ENCODE measurements around the gene PRKCB. TPM values are rescaled to one million over a fixed set of nuclear protein-coding genes. Genes with fewer than 3 reads are reported as not detected.

Gene PRKCB
- total RNA-seq, 4 donors from 2014 or later, result 0.29 to 9.5 (median 2.9) TPM

DNA sequence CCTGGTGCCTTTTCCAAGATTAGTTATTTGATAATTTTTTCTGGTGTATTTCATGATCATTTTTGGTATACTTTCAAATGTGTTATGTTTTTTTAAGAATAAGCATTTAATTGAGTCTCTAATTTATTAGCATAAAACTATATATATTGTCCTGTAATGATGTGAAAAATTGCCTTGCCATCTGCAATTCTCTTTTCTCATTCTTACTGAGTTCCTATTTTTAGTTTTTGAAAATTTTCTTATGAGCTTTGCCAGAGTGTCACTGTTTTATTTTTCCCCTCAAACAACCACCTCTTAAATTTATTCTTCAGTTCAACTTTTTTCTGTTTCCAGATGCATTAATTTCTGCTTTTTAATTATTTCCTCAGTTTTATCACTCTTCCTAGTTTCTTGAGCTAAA is 59.3 kb downstream of the PRKCB start:
- Histone ChIP-seq H3K27me3 (no peaks in the 10 kb centered on the region), H3K9me3 (no peaks in the 10 kb centered on the region), H3K4me1 (no peaks in the 10 kb centered on the region), H3K4me3 (no peak overlapping the region), H3K36me3 (no peaks in the 10 kb centered on the region), H3K27ac (no peak overlapping the region)
- intact Hi-C loops (cut with DNase I; ENCODE audit: low total_unique reads), result no loop called here
- no peak for DNase-seq
- TF ChIP-seq CTCF (IDR thresholded peaks at IDR 0.05), result no peak
- TF ChIP-seq POLR2A (IDR thresholded peaks at IDR 0.05), result no peak

- no peak overlapping the region for H3K4me3 ChIP-seq
- no peak for DNase-seq
- H3K27me3 ChIP-seq, result no peaks in the 10 kb centered on the region
- H3K4me1 ChIP-seq, result no peaks in the 10 kb centered on the region
- H3K27ac ChIP-seq, result no peak overlapping the region
- no peaks in the 10 kb centered on the region for H3K36me3 ChIP-seq
- no peak for TF ChIP-seq POLR2A (IDR thresholded peaks at IDR 0.05)
- no peak for TF ChIP-seq CTCF (IDR thresholded peaks at IDR 0.05)
- intact Hi-C loops (cut with DNase I; ENCODE audit: low total_unique reads), result no loop called here
- H3K9me3 ChIP-seq, result no peaks in the 10 kb centered on the region
These were observed 61.3 kb downstream of the PRKCB start for GRCh38 chr16:23896832-23897821.

DNA sequence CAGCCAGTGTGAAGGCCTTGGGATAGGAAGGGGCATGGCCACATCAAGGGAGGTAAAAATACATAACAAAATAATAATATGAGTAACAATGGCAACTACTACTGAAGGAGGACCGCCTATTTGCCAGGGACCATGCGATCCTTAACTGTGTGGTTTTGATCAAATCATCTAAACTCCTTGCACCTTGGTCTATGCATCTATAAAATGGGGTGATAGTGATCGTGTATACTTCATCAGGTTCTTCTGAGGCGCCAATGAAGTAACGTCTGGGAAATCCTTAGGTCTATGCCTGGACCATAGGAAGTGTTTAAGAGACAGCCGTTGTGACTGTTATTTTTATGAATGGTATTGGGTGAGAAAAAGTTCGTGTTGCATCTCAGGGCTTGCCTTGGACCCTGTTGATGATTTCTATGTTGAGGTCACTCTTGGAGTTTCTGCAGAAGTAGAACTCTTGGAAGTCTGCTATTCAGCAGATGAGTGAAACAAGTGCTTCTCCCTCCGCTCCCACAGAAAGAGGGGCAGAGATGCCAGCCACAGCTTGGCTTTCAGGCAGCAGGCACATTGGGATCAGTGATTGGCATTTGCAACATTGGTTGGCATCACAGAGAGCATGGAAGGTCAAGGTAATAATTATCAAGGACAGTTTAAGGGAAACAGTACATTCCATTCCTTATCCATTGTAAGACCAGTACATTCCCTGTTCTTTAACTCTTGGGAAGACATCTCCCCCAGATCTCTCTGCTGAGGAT is 63.1 kb downstream of the PRKCB start:
- Histone ChIP-seq H3K27me3 (no peaks in the 10 kb centered on the region), H3K9me3 (no peaks in the 10 kb centered on the region), H3K4me1 (no peaks in the 10 kb centered on the region), H3K36me3 (no peaks in the 10 kb centered on the region), H3K4me3 (no peak overlapping the region), H3K27ac (no peak overlapping the region)
- no peak for DNase-seq
- TF ChIP-seq CTCF (IDR thresholded peaks at IDR 0.05), result no peak
- TF ChIP-seq POLR2A (IDR thresholded peaks at IDR 0.05), result no peak
- intact Hi-C loops (cut with DNase I; ENCODE audit: low total_unique reads), result no loop called here

GRCh38 chr16:23899869-23900268 is 64.1 kb downstream of the PRKCB start:
- Histone ChIP-seq H3K9me3 (no peaks in the 10 kb centered on the region), H3K27me3 (no peaks in the 10 kb centered on the region), H3K36me3 (no peaks in the 10 kb centered on the region), H3K27ac (no peak overlapping the region), H3K4me1 (no peaks in the 10 kb centered on the region), H3K4me3 (no peak overlapping the region)
- no peak for TF ChIP-seq POLR2A (IDR thresholded peaks at IDR 0.05)
- TF ChIP-seq CTCF (IDR thresholded peaks at IDR 0.05), result no peak
- no peak for DNase-seq
- intact Hi-C loops (cut with DNase I; ENCODE audit: low total_unique reads), result no loop called here
